ENCODE measurements around the gene PLCB1. TPM values are rescaled to one million over a fixed set of nuclear protein-coding genes. Genes with fewer than 3 reads are reported as not detected.

The PLCB1 gene
- polyA plus RNA-seq, 1 donor (not counting 4 experiments of a cell fraction or from before 2014, with no cell fraction given): 0.37 TPM

- Histone ChIP-seq H3K9ac (ENCODE audit: control insufficient read depth, extremely low read depth, insufficient read depth, low read length) (no peak overlapping the region), H3K4me2 (ENCODE audit: control insufficient read depth, extremely low read depth, insufficient read depth, low read depth, low read length) (no peak overlapping the region), H3K36me3 (ENCODE audit: control insufficient read depth in 2 of 2, extremely low read depth in 1 of 2, insufficient read depth in 2 of 2, low read length in 2 of 2) (no peaks in the 10 kb centered on the region), H3K27me3 (ENCODE audit: control insufficient read depth, extremely low read depth, insufficient read depth, low read length) (no peaks in the 10 kb centered on the region), H4K20me1 (ENCODE audit: control insufficient read depth, extremely low read depth, insufficient read depth, low read length) (no peaks in the 10 kb centered on the region), H3K4me3 (ENCODE audit: control insufficient read depth in 2 of 3, extremely low read depth in 1 of 3, insufficient read depth in 2 of 3, low read depth in 1 of 3, low read length in 3 of 3) (no peak overlapping the region), H3K4me1 (ENCODE audit: control insufficient read depth, extremely low read depth, insufficient read depth, low read length) (no peaks in the 10 kb centered on the region), H3K9me1 (ENCODE audit: control insufficient read depth, extremely low read depth, insufficient read depth, low read length) (no peaks in the 10 kb centered on the region), H3K9me3 (ENCODE audit: control insufficient read depth, low read depth, low read length) (no peaks in the 10 kb centered on the region), H3K27ac (ENCODE audit: control insufficient read depth, insufficient read depth, low read length) (no peak overlapping the region), H3K79me2 (ENCODE audit: control insufficient read depth, insufficient read depth, low read length) (no peaks in the 10 kb centered on the region), H2AFZ (ENCODE audit: control insufficient read depth, low read length) (no peak overlapping the region)
- no peak for DNase-seq (ENCODE audit: low read depth, low spot score)
- TF ChIP-seq CTCF (optimal IDR thresholded peaks at IDR 0.05 in 1 of 3, IDR thresholded peaks at IDR 0.05 in 1 of 3, conservative IDR thresholded peaks at IDR 0.05 in 1 of 3; ENCODE audit: extremely low read depth in 1 of 3, insufficient read depth in 2 of 3, low read length in 3 of 3) (no peak), EZH2 (IDR thresholded peaks at IDR 0.05; ENCODE audit: low read length) (no peak)
- FAIRE-seq: no peak
- dilution Hi-C loops (cut with MboI; ENCODE audit: extremely low pct_ligation_motif_present, low sequenced_read_pairs): no loop called here
Observed at GRCh38 chr20:8667306-8667705, 535.2 kb downstream of the PLCB1 start.

- FAIRE-seq: no peak
- no peaks in the 10 kb centered on the region for H4K20me1 ChIP-seq (ENCODE audit: control insufficient read depth, extremely low read depth, insufficient read depth, low read length)
Observed at GRCh38 chr20:8670207-8670892, 538.3 kb downstream of the PLCB1 start.

More at GRCh38 chr20:8670207-8670892, 538.3 kb downstream of the PLCB1 start:
- H3K9me3 ChIP-seq (ENCODE audit: control insufficient read depth, low read depth, low read length): no peaks in the 10 kb centered on the region
- no peaks in the 10 kb centered on the region for H3K27me3 ChIP-seq (ENCODE audit: control insufficient read depth, extremely low read depth, insufficient read depth, low read length)
- H3K4me3 ChIP-seq (ENCODE audit: control insufficient read depth in 2 of 3, extremely low read depth in 1 of 3, insufficient read depth in 2 of 3, low read depth in 1 of 3, low read length in 3 of 3): no peak overlapping the region
- H2AFZ ChIP-seq (ENCODE audit: control insufficient read depth, low read length): no peak overlapping the region
- no peaks in the 10 kb centered on the region for H3K79me2 ChIP-seq (ENCODE audit: control insufficient read depth, insufficient read depth, low read length)
- no peak overlapping the region for H3K9ac ChIP-seq (ENCODE audit: control insufficient read depth, extremely low read depth, insufficient read depth, low read length)
- no peak for TF ChIP-seq CTCF (optimal IDR thresholded peaks at IDR 0.05 in 1 of 3, IDR thresholded peaks at IDR 0.05 in 1 of 3, conservative IDR thresholded peaks at IDR 0.05 in 1 of 3; ENCODE audit: extremely low read depth in 1 of 3, insufficient read depth in 2 of 3, low read length in 3 of 3)
- TF ChIP-seq EZH2 (IDR thresholded peaks at IDR 0.05; ENCODE audit: low read length): no peak
- no peaks in the 10 kb centered on the region for H3K9me1 ChIP-seq (ENCODE audit: control insufficient read depth, extremely low read depth, insufficient read depth, low read length)
- H3K4me2 ChIP-seq (ENCODE audit: control insufficient read depth, extremely low read depth, insufficient read depth, low read depth, low read length): no peak overlapping the region
- DNase-seq (ENCODE audit: low read depth, low spot score): no peak
- dilution Hi-C loops (cut with MboI; ENCODE audit: extremely low pct_ligation_motif_present, low sequenced_read_pairs): no loop called here
- H3K27ac ChIP-seq (ENCODE audit: control insufficient read depth, insufficient read depth, low read length): no peak overlapping the region
- no peaks in the 10 kb centered on the region for H3K4me1 ChIP-seq (ENCODE audit: control insufficient read depth, extremely low read depth, insufficient read depth, low read length)
- H3K36me3 ChIP-seq (ENCODE audit: control insufficient read depth in 2 of 2, extremely low read depth in 1 of 2, insufficient read depth in 2 of 2, low read length in 2 of 2): no peaks in the 10 kb centered on the region

Measured in keratinocyte (primary cell).